WTC11 (cell line): ENCODE measurements around the gene INCA1. TPM values are rescaled to one million over a fixed set of nuclear protein-coding genes. Genes with fewer than 3 reads are reported as not detected.

Experiments
- ATAC-seq: fragments of 200-7000 bp; cut with Tn5 transposase; 2 replicates; pipeline ENCODE4 v1.10.0; 2021; ENCODE audit warnings: mild to moderate bottlenecking, moderate library complexity
- CTCF ChIA-PET: fragments of 300-600 bp; sonication (Branson Sonifier 250); formaldehyde crosslinking; loops from one replicate; lab custom pipeline; 2021; ENCODE audit warnings: antibody characterized with exemption; lab: Charles Lee
- POLR2A ChIA-PET: fragments of 350-600 bp; sonication (Branson Sonifier 250); formaldehyde crosslinking; loops from one replicate; lab custom pipeline; 2021; ENCODE audit warnings: antibody characterized with exemption; lab: Charles Lee
- DNase-seq: peaks from one replicate; pipeline ENCODE4 v3.0.0; 2021; ENCODE audit warnings: low spot score
- H3K27ac Mint-ChIP-seq: 2 replicates; pipeline ENCODE4 v1.8.0; 2021; ENCODE audit warnings: mixed read lengths
- H3K27me3 Mint-ChIP-seq: 2 replicates; pipeline ENCODE4 v1.8.0; 2021; ENCODE audit warnings: low read depth, mild to moderate bottlenecking, moderate library complexity, mixed read lengths
- H3K36me3 Mint-ChIP-seq: 2 replicates; pipeline ENCODE4 v1.8.0; 2021; ENCODE audit warnings: mixed read lengths
- H3K4me1 Mint-ChIP-seq: 2 replicates; pipeline ENCODE4 v1.8.0; 2022; ENCODE audit warnings: mixed read lengths
- H3K4me3 Mint-ChIP-seq: 2 replicates; pipeline ENCODE4 v1.8.0; 2021; ENCODE audit warnings: mild to moderate bottlenecking, moderate library complexity, mixed read lengths
- H3K9me3 Mint-ChIP-seq: 2 replicates; pipeline ENCODE4 v1.8.0; 2021; ENCODE audit warnings: mixed read lengths
- AFF4 ChIP-seq: sonication (generic); formaldehyde crosslinking; IDR thresholded peaks from 2 replicates; pipeline ENCODE4 v1.8.1; 2023; ENCODE audit warnings: mild to moderate bottlenecking, missing genetic modification reagents, borderline replicate concordance
- ATF1 ChIP-seq: sonication (generic); formaldehyde crosslinking; IDR thresholded peaks from 2 replicates; pipeline ENCODE4 v1.8.1; 2023; ENCODE audit warnings: mild to moderate bottlenecking, moderate library complexity, missing genetic modification reagents
- ATF3 ChIP-seq: sonication (generic); formaldehyde crosslinking; conservative IDR thresholded peaks from 2 replicates; pipeline ENCODE4 v1.8.1; 2022; ENCODE audit warnings: mild to moderate bottlenecking, missing genetic modification reagents
- CREB1 ChIP-seq: sonication (generic); formaldehyde crosslinking; IDR thresholded peaks from 2 replicates; pipeline ENCODE4 v1.8.0; 2023; ENCODE audit warnings: mild to moderate bottlenecking, missing genetic modification reagents
- MYBL2 ChIP-seq: sonication (generic); formaldehyde crosslinking; IDR thresholded peaks from 2 replicates; pipeline ENCODE4 v1.8.1; 2023; ENCODE audit warnings: mild to moderate bottlenecking, moderate library complexity, missing genetic modification reagents
- SMAD4 ChIP-seq: sonication (generic); formaldehyde crosslinking; IDR thresholded peaks from 2 replicates; pipeline ENCODE4 v1.8.0; 2022; ENCODE audit warnings: mild to moderate bottlenecking, missing genetic modification reagents
- TEAD1 ChIP-seq: sonication (generic); formaldehyde crosslinking; IDR thresholded peaks from 2 replicates; pipeline ENCODE4 v1.8.0; 2022; ENCODE audit warnings: mild to moderate bottlenecking, missing genetic modification reagents
- ZMAT4 ChIP-seq: fragments of 250-450 bp; sonication (Bioruptor Pico); IDR thresholded peaks from 2 replicates; pipeline ENCODE4 v1.9.0; 2021; ENCODE audit warnings: mild to moderate bottlenecking
- ZNF232 ChIP-seq: sonication (generic); formaldehyde crosslinking; IDR thresholded peaks from 2 replicates; pipeline ENCODE4 v1.8.0; 2022; ENCODE audit warnings: mild to moderate bottlenecking, missing genetic modification reagents
- ZNF281 ChIP-seq: sonication (generic); formaldehyde crosslinking; IDR thresholded peaks from 2 replicates; pipeline ENCODE4 v1.8.0; 2023; ENCODE audit warnings: mild to moderate bottlenecking, missing genetic modification reagents
- ZNF671 ChIP-seq: fragments of 250-450 bp; sonication (Bioruptor Pico); IDR thresholded peaks from 2 replicates; pipeline ENCODE4 v1.8.0; 2021; ENCODE audit warnings: mild to moderate bottlenecking
- total RNA-seq: library from RNA; stranded (reverse); gene quantifications from 3 replicates; pipeline ENCODE4 v1.2.3, GENCODE V29; 2021
- TF ChIP-seq, protein P1 (sequence below): sonication (generic); formaldehyde crosslinking; IDR thresholded peaks from 2 replicates; pipeline ENCODE4 v1.8.0; 2022; ENCODE audit warnings: mild to moderate bottlenecking, missing genetic modification reagents
- TF ChIP-seq, protein P2 (sequence below): sonication (generic); formaldehyde crosslinking; IDR thresholded peaks from 2 replicates; pipeline ENCODE4 v1.8.1; 2023; ENCODE audit warnings: mild to moderate bottlenecking, moderate library complexity, missing genetic modification reagents
- TF ChIP-seq, protein P3 (sequence below): sonication (generic); formaldehyde crosslinking; IDR thresholded peaks from 2 replicates; pipeline ENCODE4 v1.8.1; 2023; ENCODE audit warnings: mild to moderate bottlenecking, missing genetic modification reagents
- TF ChIP-seq, protein P4 (sequence below): fragments of 200-600 bp; IDR thresholded peaks from 2 replicates; pipeline ENCODE4 v1.8.0; 2022; ENCODE audit warnings: antibody characterized with exemption

Gene INCA1
- total RNA-seq, 1 experiment from 2014 or later = 0.61 TPM

- TF ChIP-seq, protein P1, sequence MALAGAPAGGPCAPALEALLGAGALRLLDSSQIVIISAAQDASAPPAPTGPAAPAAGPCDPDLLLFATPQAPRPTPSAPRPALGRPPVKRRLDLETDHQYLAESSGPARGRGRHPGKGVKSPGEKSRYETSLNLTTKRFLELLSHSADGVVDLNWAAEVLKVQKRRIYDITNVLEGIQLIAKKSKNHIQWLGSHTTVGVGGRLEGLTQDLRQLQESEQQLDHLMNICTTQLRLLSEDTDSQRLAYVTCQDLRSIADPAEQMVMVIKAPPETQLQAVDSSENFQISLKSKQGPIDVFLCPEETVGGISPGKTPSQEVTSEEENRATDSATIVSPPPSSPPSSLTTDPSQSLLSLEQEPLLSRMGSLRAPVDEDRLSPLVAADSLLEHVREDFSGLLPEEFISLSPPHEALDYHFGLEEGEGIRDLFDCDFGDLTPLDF (CRISPR knock-in tag) = no peak
- TF ChIP-seq ATF1 (CRISPR knock-in tag) = no peak
- TF ChIP-seq TEAD1 (CRISPR knock-in tag) = 0 out of 2 replicates have a peak, but pooled peaks have one; percentile 19
- TF ChIP-seq, protein P2, sequence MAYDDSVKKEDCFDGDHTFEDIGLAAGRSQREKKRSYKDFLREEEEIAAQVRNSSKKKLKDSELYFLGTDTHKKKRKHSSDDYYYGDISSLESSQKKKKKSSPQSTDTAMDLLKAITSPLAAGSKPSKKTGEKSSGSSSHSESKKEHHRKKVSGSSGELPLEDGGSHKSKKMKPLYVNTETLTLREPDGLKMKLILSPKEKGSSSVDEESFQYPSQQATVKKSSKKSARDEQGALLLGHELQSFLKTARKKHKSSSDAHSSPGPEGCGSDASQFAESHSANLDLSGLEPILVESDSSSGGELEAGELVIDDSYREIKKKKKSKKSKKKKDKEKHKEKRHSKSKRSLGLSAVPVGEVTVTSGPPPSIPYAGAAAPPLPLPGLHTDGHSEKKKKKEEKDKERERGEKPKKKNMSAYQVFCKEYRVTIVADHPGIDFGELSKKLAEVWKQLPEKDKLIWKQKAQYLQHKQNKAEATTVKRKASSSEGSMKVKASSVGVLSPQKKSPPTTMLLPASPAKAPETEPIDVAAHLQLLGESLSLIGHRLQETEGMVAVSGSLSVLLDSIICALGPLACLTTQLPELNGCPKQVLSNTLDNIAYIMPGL (CRISPR knock-in tag) = no peak
- 0 out of 2 replicates have a peak, but pooled peaks have one; percentile 9 for TF ChIP-seq ZNF281 (CRISPR knock-in tag)
- TF ChIP-seq ATF3 = no peak
- TF ChIP-seq, protein P3, sequence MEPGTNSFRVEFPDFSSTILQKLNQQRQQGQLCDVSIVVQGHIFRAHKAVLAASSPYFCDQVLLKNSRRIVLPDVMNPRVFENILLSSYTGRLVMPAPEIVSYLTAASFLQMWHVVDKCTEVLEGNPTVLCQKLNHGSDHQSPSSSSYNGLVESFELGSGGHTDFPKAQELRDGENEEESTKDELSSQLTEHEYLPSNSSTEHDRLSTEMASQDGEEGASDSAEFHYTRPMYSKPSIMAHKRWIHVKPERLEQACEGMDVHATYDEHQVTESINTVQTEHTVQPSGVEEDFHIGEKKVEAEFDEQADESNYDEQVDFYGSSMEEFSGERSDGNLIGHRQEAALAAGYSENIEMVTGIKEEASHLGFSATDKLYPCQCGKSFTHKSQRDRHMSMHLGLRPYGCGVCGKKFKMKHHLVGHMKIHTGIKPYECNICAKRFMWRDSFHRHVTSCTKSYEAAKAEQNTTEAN (CRISPR knock-in tag) = no peak
These were observed 47.1 kb downstream of the INCA1 start (continued) for GRCh38 chr17:4950075-4950745.

- H3K4me3 Mint-ChIP-seq = peak overlapping the region; percentile 91
- CTCF ChIA-PET = interaction anchor here (1.0 to 5.4 kb wide), 6 partner anchors 10 to 40 kb away, joined by 3 to 27 read pairs (median 14); partner anchors contain the start of genes RNF167, SLC25A11 and SPAG7
- no peak for TF ChIP-seq CREB1
- TF ChIP-seq ZNF671 (CRISPR knock-in tag) = no peak
- TF ChIP-seq ZNF281 (CRISPR knock-in tag) = 0 out of 2 replicates have a peak, but pooled peaks have one; percentile 60
- TF ChIP-seq AFF4 (CRISPR knock-in tag) = no peak
- TF ChIP-seq ZMAT4 (CRISPR knock-in tag) = no peak
- TF ChIP-seq, protein P4, sequence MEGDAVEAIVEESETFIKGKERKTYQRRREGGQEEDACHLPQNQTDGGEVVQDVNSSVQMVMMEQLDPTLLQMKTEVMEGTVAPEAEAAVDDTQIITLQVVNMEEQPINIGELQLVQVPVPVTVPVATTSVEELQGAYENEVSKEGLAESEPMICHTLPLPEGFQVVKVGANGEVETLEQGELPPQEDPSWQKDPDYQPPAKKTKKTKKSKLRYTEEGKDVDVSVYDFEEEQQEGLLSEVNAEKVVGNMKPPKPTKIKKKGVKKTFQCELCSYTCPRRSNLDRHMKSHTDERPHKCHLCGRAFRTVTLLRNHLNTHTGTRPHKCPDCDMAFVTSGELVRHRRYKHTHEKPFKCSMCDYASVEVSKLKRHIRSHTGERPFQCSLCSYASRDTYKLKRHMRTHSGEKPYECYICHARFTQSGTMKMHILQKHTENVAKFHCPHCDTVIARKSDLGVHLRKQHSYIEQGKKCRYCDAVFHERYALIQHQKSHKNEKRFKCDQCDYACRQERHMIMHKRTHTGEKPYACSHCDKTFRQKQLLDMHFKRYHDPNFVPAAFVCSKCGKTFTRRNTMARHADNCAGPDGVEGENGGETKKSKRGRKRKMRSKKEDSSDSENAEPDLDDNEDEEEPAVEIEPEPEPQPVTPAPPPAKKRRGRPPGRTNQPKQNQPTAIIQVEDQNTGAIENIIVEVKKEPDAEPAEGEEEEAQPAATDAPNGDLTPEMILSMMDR = no peak
- TF ChIP-seq SMAD4 (CRISPR knock-in tag) = no peak
- no peak for TF ChIP-seq MYBL2 (CRISPR knock-in tag)
- no peak for TF ChIP-seq ZNF232 (CRISPR knock-in tag)
- TF ChIP-seq ATF1 (CRISPR knock-in tag) = no peak
These were observed 47.8 kb downstream of the INCA1 start for GRCh38 chr17:4949321-4950074.

More at GRCh38 chr17:4949321-4950074, 47.8 kb downstream of the INCA1 start:
- ATAC-seq (peak; percentile 17), DNase-seq (peak; percentile 74)
- Mint-ChIP-seq H3K4me1 (peaks cover 48% of the 10 kb centered on the region), H3K9me3 (no peaks in the 10 kb centered on the region), H3K27me3 (no peaks in the 10 kb centered on the region), H3K27ac (peak overlapping the region; percentile 82; the same call in 1 of the 2 replicates), H3K36me3 (peaks cover 24% of the 10 kb centered on the region)
- POLR2A ChIA-PET = interaction anchor here (0.9 to 3.5 kb wide), 6 partner anchors 9 to 50 kb away, joined by 5 to 45 read pairs (median 12); partner anchors contain the start of genes C17orf107, RNF167, SLC25A11 and SPAG7
